D721Med (cell line): ENCODE measurements around the gene MMP2.

Source experiments
- DNase-seq: peaks from one replicate; pipeline ENCODE4 v3.0.0; 2011; ENCODE audit warnings: low spot score; ENCODE audit not compliant: insufficient read length
- FAIRE-seq: peaks from 2 replicates; lab custom pipeline; 2011; peaks lifted over from hg19 to GRCh38; lab: Jason Lieb, UNC
- CTCF ChIP-seq: IDR thresholded peaks from 2 replicates; pipeline ENCODE4 v1.5.1; 2012; ENCODE audit warnings: mild to moderate bottlenecking, control low read depth; ENCODE audit not compliant: insufficient read depth; ENCODE audit errors: missing control alignments

MMP2 gene

GRCh38 chr16:55468352-55468990 is 10.5 kb upstream of the MMP2 start:
- DNase-seq (no peak), FAIRE-seq (no peak)
- no peak for TF ChIP-seq CTCF

- no peak for FAIRE-seq
- DNase-seq = no peak
- TF ChIP-seq CTCF = no peak
These were observed 9.0 kb upstream of the MMP2 start for GRCh38 chr16:55469821-55470532.

- no peak for TF ChIP-seq CTCF
- DNase-seq = no peak
- FAIRE-seq = no peak
These were observed 8.2 kb upstream of the MMP2 start for GRCh38 chr16:55470533-55471371.

- FAIRE-seq (no peak), DNase-seq (no peak)
- TF ChIP-seq CTCF = no peak
These were observed 7.4 kb upstream of the MMP2 start for GRCh38 chr16:55471448-55472097.

GRCh38 chr16:55473587-55473986 is 5.4 kb upstream of the MMP2 start:
- FAIRE-seq = no peak

GRCh38 chr16:55474821-55475220 is 4.2 kb upstream of the MMP2 start:
- FAIRE-seq (no peak), DNase-seq (no peak)
- TF ChIP-seq CTCF = no peak

More at GRCh38 chr16:55473587-55473986, 5.4 kb upstream of the MMP2 start:
- no peak for TF ChIP-seq CTCF
- DNase-seq = no peak
